Fibroblast of lung (primary cell): ENCODE results near the gene IL22RA2. TPM values are rescaled to one million over a fixed set of nuclear protein-coding genes. Genes with fewer than 3 reads are reported as not detected.

ENCODE experiments used
- DNase-seq, 2 donors: peaks; one replicate each; pipeline versions ENCODE4 v3.0.0 to v3.0.0-alpha.2; 2010; ENCODE audit warnings: low read depth in 2 of 2
- H2AFZ ChIP-seq: 2 replicates; pipeline ENCODE4 v1.5.1; 2012; ENCODE audit warnings: low read length, control low read depth, inconsistent platforms
- H3K27ac ChIP-seq: 2 replicates; pipeline ENCODE4 v1.5.1; 2011; ENCODE audit warnings: low read length, control low read depth; ENCODE audit not compliant: insufficient read depth
- H3K27me3 ChIP-seq: 2 replicates; pipeline ENCODE4 v1.5.1; 2011; ENCODE audit warnings: mild to moderate bottlenecking, low read length; ENCODE audit not compliant: control insufficient read depth, insufficient read depth
- H3K36me3 ChIP-seq: 2 replicates; pipeline ENCODE4 v1.5.1; 2011; ENCODE audit warnings: low read length; ENCODE audit not compliant: control insufficient read depth, insufficient read depth
- H3K4me1 ChIP-seq: 2 replicates; pipeline ENCODE4 v1.5.1; 2011; ENCODE audit warnings: low read length; ENCODE audit not compliant: control insufficient read depth, insufficient read depth; ENCODE audit errors: extremely low read depth
- H3K4me2 ChIP-seq: 2 replicates; pipeline ENCODE4 v1.5.1; 2011; ENCODE audit warnings: low read length, control low read depth; ENCODE audit not compliant: insufficient read depth; ENCODE audit errors: extremely low read depth
- H3K4me3 ChIP-seq, 4 experiments: fragments of 200-600 bp in 1 of 4; sonication (generic) in 1 of 4; replicated peaks in 1 of 4; 2 replicates each; pipeline ENCODE4 v1.5.1; 2011 to 2016; ENCODE audit warnings: low read length in 4 of 4, low read depth in 3 of 4, mild to moderate bottlenecking in 3 of 4, control low read depth in 2 of 4, inconsistent platforms in 1 of 4, mixed read lengths in 1 of 4; ENCODE audit not compliant: insufficient read depth in 1 of 4; ENCODE audit errors: control extremely low read depth in 1 of 4
- H3K79me2 ChIP-seq: 2 replicates; pipeline ENCODE4 v1.5.1; 2012; ENCODE audit warnings: mild to moderate bottlenecking, low read length, inconsistent platforms; ENCODE audit not compliant: control insufficient read depth, insufficient read depth
- H3K9ac ChIP-seq: 2 replicates; pipeline ENCODE4 v1.5.1; 2011; ENCODE audit warnings: mild to moderate bottlenecking, low read length, control low read depth; ENCODE audit not compliant: insufficient read depth
- H3K9me3 ChIP-seq: 2 replicates; pipeline ENCODE4 v1.5.1; 2012; ENCODE audit warnings: low read depth, low read length; ENCODE audit not compliant: control insufficient read depth, insufficient read depth
- H4K20me1 ChIP-seq: 2 replicates; pipeline ENCODE4 v1.5.1; 2011; ENCODE audit warnings: low read length; ENCODE audit not compliant: control insufficient read depth, insufficient read depth; ENCODE audit errors: extremely low read depth
- EZH2 ChIP-seq: IDR thresholded peaks from 2 replicates; pipeline ENCODE4 v1.5.1; 2012; ENCODE audit warnings: low read length, control low read depth, mild to moderate bottlenecking; ENCODE audit errors: missing control alignments
- polyA plus RNA-seq, 2 donors: library from polyadenylated mRNA; depleted of rRNA in 1 of 2; stranded (reverse) in 1 of 2; unstranded in 1 of 2; fragments of >200 nt; gene quantifications; 2 replicates each; pipeline ENCODE4 v1.2.1, GENCODE V29; 2011 to 2012; ENCODE audit warnings: missing spikeins in 1 of 2
- total RNA-seq: library from RNA; depleted of rRNA; stranded (reverse); fragments of >200 nt; gene quantifications from 2 replicates; pipeline ENCODE4 v1.2.1, GENCODE V29; 2014
- TF ChIP-seq, protein P1 (sequence below), 2 donors: IDR thresholded peaks in 1 of 2; conservative IDR thresholded peaks in 1 of 2; 1 replicate in 1 of 2; 2 replicates in 1 of 2; pipeline ENCODE4 v1.5.1; 2011 to 2012; ENCODE audit warnings: low read length in 2 of 2, control low read depth in 1 of 2, inconsistent platforms in 1 of 2, low read depth in 1 of 2, mild to moderate bottlenecking in 1 of 2

The IL22RA2 gene
- total and polyA plus RNA-seq, 2 donors (not counting 1 experiment from before 2014, with no cell fraction given) = not detected

DNA sequence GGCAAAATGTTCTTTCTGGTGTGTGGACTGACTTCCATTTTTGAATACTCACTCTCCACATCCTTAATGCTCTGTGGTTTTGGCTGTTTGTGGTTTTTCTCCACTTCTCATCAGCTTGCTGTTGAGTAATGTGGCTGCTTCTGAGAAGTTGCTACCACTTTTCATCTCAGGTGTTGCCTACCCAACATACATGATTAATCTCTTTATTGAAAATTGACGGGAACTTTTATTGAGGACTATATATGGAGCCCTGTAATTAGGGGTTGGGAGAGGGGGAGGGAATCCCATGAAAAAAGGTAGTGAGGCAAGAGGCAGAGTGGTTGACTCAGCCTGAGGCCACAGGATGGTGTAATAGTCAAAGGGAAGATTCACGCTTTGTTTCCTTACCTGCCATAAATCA lies 17.6 kb downstream of the IL22RA2 start:
- Histone ChIP-seq H3K79me2 (no peaks in the 10 kb centered on the region), H3K4me1 (no peaks in the 10 kb centered on the region), H3K4me3 (no peak overlapping the region), H3K9me3 (no peaks in the 10 kb centered on the region), H3K9ac (no peak overlapping the region), H3K36me3 (no peaks in the 10 kb centered on the region), H3K4me2 (no peak overlapping the region), H4K20me1 (no peaks in the 10 kb centered on the region), H3K27me3 (no peaks in the 10 kb centered on the region), H3K27ac (no peak overlapping the region), H2AFZ (no peak overlapping the region)
- TF ChIP-seq EZH2 = no peak
- TF ChIP-seq, protein P1, sequence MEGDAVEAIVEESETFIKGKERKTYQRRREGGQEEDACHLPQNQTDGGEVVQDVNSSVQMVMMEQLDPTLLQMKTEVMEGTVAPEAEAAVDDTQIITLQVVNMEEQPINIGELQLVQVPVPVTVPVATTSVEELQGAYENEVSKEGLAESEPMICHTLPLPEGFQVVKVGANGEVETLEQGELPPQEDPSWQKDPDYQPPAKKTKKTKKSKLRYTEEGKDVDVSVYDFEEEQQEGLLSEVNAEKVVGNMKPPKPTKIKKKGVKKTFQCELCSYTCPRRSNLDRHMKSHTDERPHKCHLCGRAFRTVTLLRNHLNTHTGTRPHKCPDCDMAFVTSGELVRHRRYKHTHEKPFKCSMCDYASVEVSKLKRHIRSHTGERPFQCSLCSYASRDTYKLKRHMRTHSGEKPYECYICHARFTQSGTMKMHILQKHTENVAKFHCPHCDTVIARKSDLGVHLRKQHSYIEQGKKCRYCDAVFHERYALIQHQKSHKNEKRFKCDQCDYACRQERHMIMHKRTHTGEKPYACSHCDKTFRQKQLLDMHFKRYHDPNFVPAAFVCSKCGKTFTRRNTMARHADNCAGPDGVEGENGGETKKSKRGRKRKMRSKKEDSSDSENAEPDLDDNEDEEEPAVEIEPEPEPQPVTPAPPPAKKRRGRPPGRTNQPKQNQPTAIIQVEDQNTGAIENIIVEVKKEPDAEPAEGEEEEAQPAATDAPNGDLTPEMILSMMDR (conservative IDR thresholded peaks at IDR 0.05 in 1 of 2, IDR thresholded peaks at IDR 0.05 in 1 of 2; ENCODE audit: low read depth in 1 of 2, low read length in 2 of 2) = no peak
- DNase-seq = peak; percentile 6 to 74

DNA sequence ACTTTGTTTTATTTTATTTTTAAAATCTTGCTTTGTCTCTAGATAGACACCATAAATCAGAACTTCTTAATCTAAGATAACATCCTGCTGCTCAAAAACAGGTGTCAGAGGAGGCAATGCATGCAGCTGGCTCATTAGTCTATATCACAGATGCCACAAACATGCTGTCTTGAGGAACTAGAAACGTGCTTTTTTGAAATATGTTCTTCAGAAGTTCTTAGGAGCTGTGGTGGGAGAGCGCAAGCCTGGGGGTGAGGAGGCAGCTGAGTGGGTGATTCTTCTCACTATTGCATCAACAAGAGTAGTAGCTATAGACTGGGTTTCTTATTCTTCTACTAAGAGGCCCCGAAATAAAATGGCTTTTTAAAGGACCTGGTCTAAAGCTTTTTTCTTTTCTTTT lies 23.4 kb downstream of the IL22RA2 start:
- Histone ChIP-seq H3K79me2 (no peaks in the 10 kb centered on the region), H3K36me3 (no peaks in the 10 kb centered on the region), H3K9me3 (no peaks in the 10 kb centered on the region), H3K4me1 (no peaks in the 10 kb centered on the region), H3K27me3 (no peaks in the 10 kb centered on the region), H3K9ac (no peak overlapping the region), H2AFZ (no peak overlapping the region), H4K20me1 (no peaks in the 10 kb centered on the region), H3K27ac (no peak overlapping the region), H3K4me3 (no peak overlapping the region), H3K4me2 (no peak overlapping the region)
- DNase-seq = no peak
- TF ChIP-seq EZH2 = no peak
- TF ChIP-seq, protein P1 (conservative IDR thresholded peaks at IDR 0.05 in 1 of 2, IDR thresholded peaks at IDR 0.05 in 1 of 2; ENCODE audit: low read depth in 1 of 2, low read length in 2 of 2) = no peak

DNA sequence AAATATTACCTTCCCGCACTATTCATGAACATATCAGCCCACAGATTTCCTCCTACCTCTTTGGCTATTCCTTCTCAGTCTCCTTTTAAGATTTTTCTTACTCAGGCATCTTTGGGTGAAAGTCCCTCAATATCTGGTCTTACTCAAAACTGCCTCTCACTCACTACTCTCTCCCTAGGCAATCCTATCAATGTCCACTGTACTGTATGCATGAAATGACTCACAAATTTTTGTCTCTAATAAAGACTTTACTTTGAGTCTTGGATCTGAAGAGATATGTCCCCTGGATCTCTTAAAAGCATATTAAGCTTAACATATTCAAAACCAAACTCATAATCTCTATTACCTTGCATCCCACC lies 24.4 kb downstream of the IL22RA2 start:
- no peaks in the 10 kb centered on the region for H3K9me3 ChIP-seq
- no peak overlapping the region for H3K27ac ChIP-seq
- H3K9ac ChIP-seq = no peak overlapping the region
- no peak overlapping the region for H2AFZ ChIP-seq
- DNase-seq = no peak
- no peaks in the 10 kb centered on the region for H4K20me1 ChIP-seq
- TF ChIP-seq, protein P1 (conservative IDR thresholded peaks at IDR 0.05 in 1 of 2, IDR thresholded peaks at IDR 0.05 in 1 of 2; ENCODE audit: low read depth in 1 of 2, low read length in 2 of 2) = no peak
- TF ChIP-seq EZH2 = no peak
- no peaks in the 10 kb centered on the region for H3K4me1 ChIP-seq
- no peaks in the 10 kb centered on the region for H3K36me3 ChIP-seq
- no peaks in the 10 kb centered on the region for H3K79me2 ChIP-seq
- H3K4me3 ChIP-seq = no peak overlapping the region
- no peaks in the 10 kb centered on the region for H3K27me3 ChIP-seq
- H3K4me2 ChIP-seq = no peak overlapping the region
